GM23338 (cell line): ENCODE results near the gene IL31. TPM values are rescaled to one million over a fixed set of nuclear protein-coding genes. Genes with fewer than 3 reads are reported as not detected.

Experiments
- ATAC-seq: fragments of 200-7000 bp; cut with Tn5 transposase; 3 replicates; pipeline ENCODE4 v1.9.1; 2020
- DNase-seq: peaks from one replicate; pipeline ENCODE4 v3.0.0-alpha.2; 2015; ENCODE audit warnings: low spot score
- H2AFZ ChIP-seq: fragments of 200-600 bp; sonication (generic); 2 replicates; pipeline ENCODE4 v1.8.0; 2016; ENCODE audit warnings: antibody characterized with exemption, mild to moderate bottlenecking, moderate library complexity
- H3F3A ChIP-seq: fragments of 200-600 bp; sonication (generic); replicated peaks from 2 replicates; pipeline ENCODE4 v1.8.0; 2017; ENCODE audit warnings: antibody characterized with exemption, mixed run types, low read depth
- H3K27ac ChIP-seq: fragments of 200-600 bp; sonication (generic); 2 replicates; pipeline ENCODE4 v1.6.1; 2016; ENCODE audit warnings: low read depth
- H3K27me3 ChIP-seq: fragments of 200-600 bp; sonication (generic); 2 replicates; pipeline ENCODE4 v1.8.0; 2016; ENCODE audit warnings: mild to moderate bottlenecking, mixed run types, moderate library complexity; ENCODE audit not compliant: insufficient read depth
- H3K36me3 ChIP-seq: fragments of 200-600 bp; sonication (generic); 2 replicates; pipeline ENCODE4 v1.8.0; 2016; ENCODE audit warnings: mild to moderate bottlenecking; ENCODE audit not compliant: insufficient read depth
- H3K4me1 ChIP-seq: fragments of 200-600 bp; sonication (generic); 2 replicates; pipeline ENCODE4 v1.8.0; 2016; ENCODE audit warnings: mild to moderate bottlenecking, moderate library complexity; ENCODE audit not compliant: insufficient read depth
- H3K4me2 ChIP-seq: fragments of 200-600 bp; sonication (generic); 2 replicates; pipeline ENCODE4 v1.7.1; 2017; ENCODE audit warnings: mixed run types
- H3K4me3 ChIP-seq: fragments of 200-600 bp; sonication (generic); 2 replicates; pipeline ENCODE4 v1.6.1; 2016; ENCODE audit warnings: mixed run types
- H3K79me2 ChIP-seq: fragments of 200-600 bp; sonication (generic); replicated peaks from 2 replicates; pipeline ENCODE4 v1.8.0; 2017; ENCODE audit warnings: mild to moderate bottlenecking; ENCODE audit not compliant: insufficient read depth
- H3K9me2 ChIP-seq: fragments of 200-600 bp; sonication (generic); 2 replicates; pipeline ENCODE4 v1.8.0; 2017; ENCODE audit not compliant: insufficient read depth
- H4K20me1 ChIP-seq: fragments of 200-600 bp; sonication (generic); replicated peaks from 2 replicates; pipeline ENCODE4 v1.8.0; 2017; ENCODE audit warnings: mild to moderate bottlenecking; ENCODE audit not compliant: insufficient read depth
- H3K27ac Mint-ChIP-seq: 2 replicates; pipeline ENCODE4 v1.8.0; 2020; ENCODE audit warnings: inconsistent platforms, mild to moderate bottlenecking, moderate library complexity, mixed read lengths
- H3K27me3 Mint-ChIP-seq: 3 replicates; pipeline ENCODE4 v1.8.0; 2022; ENCODE audit warnings: low read depth, mild to moderate bottlenecking, moderate library complexity, mixed read lengths, inconsistent platforms; ENCODE audit not compliant: insufficient read depth, poor library complexity
- H3K36me3 Mint-ChIP-seq: 3 replicates; pipeline ENCODE4 v1.8.0; 2021; ENCODE audit warnings: low read depth, mild to moderate bottlenecking, inconsistent platforms, moderate library complexity, mixed read lengths
- H3K4me1 Mint-ChIP-seq: 3 replicates; pipeline ENCODE4 v1.8.0; 2020; ENCODE audit warnings: mild to moderate bottlenecking, inconsistent platforms, mixed read lengths
- H3K4me3 Mint-ChIP-seq: 3 replicates; pipeline ENCODE4 v1.8.0; 2021; ENCODE audit warnings: moderate library complexity, mild to moderate bottlenecking, inconsistent platforms, mixed read lengths
- H3K9me3 Mint-ChIP-seq: 3 replicates; pipeline ENCODE4 v1.8.0; 2020; ENCODE audit warnings: moderate library complexity, mild to moderate bottlenecking, inconsistent platforms, mixed read lengths
- NANOG ChIP-seq: IDR thresholded peaks from 2 replicates; pipeline ENCODE4 v1.6.1; 2016; ENCODE audit warnings: antibody characterized with exemption, borderline replicate concordance
- polyA plus RNA-seq: library from polyadenylated mRNA; unstranded; fragments of >200 nt; fragmentation: Nextera tagmentation; extraction: Ambion mirVana; gene quantifications from 2 replicates; pipeline ENCODE4 v1.2.1, GENCODE V29; 2016
- total RNA-seq: library from RNA; depleted of rRNA; stranded (reverse); fragments of >200 nt; shearing (Covaris generic); gene quantifications from 2 replicates; pipeline ENCODE4 v1.2.3, GENCODE V29; 2014
- TF ChIP-seq, protein P1 (sequence below): fragments of 250-450 bp; sonication (Bioruptor Pico); IDR thresholded peaks from 2 replicates; pipeline ENCODE4 v1.5.0; 2020; ENCODE audit warnings: mild to moderate bottlenecking, moderate library complexity

Gene IL31
- total and polyA plus RNA-seq, 2 experiments from 2014 or later = not detected

- TF ChIP-seq, protein P1, sequence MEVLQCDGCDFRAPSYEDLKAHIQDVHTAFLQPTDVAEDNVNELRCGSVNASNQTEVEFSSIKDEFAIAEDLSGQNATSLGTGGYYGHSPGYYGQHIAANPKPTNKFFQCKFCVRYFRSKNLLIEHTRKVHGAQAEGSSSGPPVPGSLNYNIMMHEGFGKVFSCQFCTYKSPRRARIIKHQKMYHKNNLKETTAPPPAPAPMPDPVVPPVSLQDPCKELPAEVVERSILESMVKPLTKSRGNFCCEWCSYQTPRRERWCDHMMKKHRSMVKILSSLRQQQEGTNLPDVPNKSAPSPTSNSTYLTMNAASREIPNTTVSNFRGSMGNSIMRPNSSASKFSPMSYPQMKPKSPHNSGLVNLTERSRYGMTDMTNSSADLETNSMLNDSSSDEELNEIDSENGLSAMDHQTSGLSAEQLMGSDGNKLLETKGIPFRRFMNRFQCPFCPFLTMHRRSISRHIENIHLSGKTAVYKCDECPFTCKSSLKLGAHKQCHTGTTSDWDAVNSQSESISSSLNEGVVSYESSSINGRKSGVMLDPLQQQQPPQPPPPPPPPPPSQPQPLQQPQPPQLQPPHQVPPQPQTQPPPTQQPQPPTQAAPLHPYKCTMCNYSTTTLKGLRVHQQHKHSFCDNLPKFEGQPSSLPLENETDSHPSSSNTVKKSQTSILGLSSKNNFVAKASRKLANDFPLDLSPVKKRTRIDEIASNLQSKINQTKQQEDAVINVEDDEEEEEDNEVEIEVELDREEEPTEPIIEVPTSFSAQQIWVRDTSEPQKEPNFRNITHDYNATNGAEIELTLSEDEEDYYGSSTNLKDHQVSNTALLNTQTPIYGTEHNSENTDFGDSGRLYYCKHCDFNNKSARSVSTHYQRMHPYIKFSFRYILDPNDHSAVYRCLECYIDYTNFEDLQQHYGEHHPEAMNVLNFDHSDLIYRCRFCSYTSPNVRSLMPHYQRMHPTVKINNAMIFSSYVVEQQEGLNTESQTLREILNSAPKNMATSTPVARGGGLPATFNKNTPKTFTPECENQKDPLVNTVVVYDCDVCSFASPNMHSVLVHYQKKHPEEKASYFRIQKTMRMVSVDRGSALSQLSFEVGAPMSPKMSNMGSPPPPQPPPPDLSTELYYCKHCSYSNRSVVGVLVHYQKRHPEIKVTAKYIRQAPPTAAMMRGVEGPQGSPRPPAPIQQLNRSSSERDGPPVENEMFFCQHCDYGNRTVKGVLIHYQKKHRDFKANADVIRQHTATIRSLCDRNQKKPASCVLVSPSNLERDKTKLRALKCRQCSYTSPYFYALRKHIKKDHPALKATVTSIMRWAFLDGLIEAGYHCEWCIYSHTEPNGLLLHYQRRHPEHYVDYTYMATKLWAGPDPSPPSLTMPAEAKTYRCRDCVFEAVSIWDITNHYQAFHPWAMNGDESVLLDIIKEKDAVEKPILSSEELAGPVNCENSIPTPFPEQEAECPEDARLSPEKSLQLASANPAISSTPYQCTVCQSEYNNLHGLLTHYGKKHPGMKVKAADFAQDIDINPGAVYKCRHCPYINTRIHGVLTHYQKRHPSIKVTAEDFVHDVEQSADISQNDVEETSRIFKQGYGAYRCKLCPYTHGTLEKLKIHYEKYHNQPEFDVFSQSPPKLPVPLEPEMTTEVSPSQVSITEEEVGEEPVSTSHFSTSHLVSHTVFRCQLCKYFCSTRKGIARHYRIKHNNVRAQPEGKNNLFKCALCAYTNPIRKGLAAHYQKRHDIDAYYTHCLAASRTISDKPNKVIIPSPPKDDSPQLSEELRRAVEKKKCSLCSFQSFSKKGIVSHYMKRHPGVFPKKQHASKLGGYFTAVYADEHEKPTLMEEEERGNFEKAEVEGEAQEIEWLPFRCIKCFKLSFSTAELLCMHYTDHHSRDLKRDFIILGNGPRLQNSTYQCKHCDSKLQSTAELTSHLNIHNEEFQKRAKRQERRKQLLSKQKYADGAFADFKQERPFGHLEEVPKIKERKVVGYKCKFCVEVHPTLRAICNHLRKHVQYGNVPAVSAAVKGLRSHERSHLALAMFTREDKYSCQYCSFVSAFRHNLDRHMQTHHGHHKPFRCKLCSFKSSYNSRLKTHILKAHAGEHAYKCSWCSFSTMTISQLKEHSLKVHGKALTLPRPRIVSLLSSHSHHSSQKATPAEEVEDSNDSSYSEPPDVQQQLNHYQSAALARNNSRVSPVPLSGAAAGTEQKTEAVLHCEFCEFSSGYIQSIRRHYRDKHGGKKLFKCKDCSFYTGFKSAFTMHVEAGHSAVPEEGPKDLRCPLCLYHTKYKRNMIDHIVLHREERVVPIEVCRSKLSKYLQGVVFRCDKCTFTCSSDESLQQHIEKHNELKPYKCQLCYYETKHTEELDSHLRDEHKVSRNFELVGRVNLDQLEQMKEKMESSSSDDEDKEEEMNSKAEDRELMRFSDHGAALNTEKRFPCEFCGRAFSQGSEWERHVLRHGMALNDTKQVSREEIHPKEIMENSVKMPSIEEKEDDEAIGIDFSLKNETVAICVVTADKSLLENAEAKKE (CRISPR knock-in tag) = no peak
These were observed 47.7 kb downstream of the IL31 start (continued) for GRCh38 chr12:122126342-122126635.

GRCh38 chr12:122125452-122126341 is 48.3 kb downstream of the IL31 start:
- H3K9me3 Mint-ChIP-seq = no peaks in the 10 kb centered on the region
- peaks cover 23% of the 10 kb centered on the region for H3K4me1 Mint-ChIP-seq
- H4K20me1 ChIP-seq = no peaks in the 10 kb centered on the region; the same call in 1 of the 2 replicates

More at GRCh38 chr12:122125452-122126341, 48.3 kb downstream of the IL31 start:
- no peak overlapping the region; the same call in 2 of the 3 replicates for H3K4me3 Mint-ChIP-seq
- H3K27me3 Mint-ChIP-seq = peaks cover 16% of the 10 kb centered on the region
- no peak overlapping the region for H2AFZ ChIP-seq
- H3K27ac ChIP-seq = no peak overlapping the region
- H3K4me2 ChIP-seq = no peak overlapping the region
- H3K9me2 ChIP-seq = no peaks in the 10 kb centered on the region
- H3K4me1 ChIP-seq = no peaks in the 10 kb centered on the region; the same call in 1 of the 2 replicates
- peak overlapping the region; percentile 62 for H3K27ac Mint-ChIP-seq
- H3K36me3 Mint-ChIP-seq = peaks cover 13% of the 10 kb centered on the region; the same call in 1 of the 3 replicates
- no peak for DNase-seq
- no peaks in the 10 kb centered on the region for H3K36me3 ChIP-seq
- H3F3A ChIP-seq = peaks cover 4% of the 10 kb centered on the region; the same call in 1 of the 2 replicates
- TF ChIP-seq NANOG = no peak
- TF ChIP-seq, protein P1 (CRISPR knock-in tag) = no peak
- H3K4me3 ChIP-seq = no peak overlapping the region
- ATAC-seq = no peak
- peaks cover 19% of the 10 kb centered on the region; the same call in 1 of the 2 replicates for H3K79me2 ChIP-seq
- no peaks in the 10 kb centered on the region for H3K27me3 ChIP-seq
